Panc1 (cell line): ENCODE measurements around the gene ADD2. TPM values are rescaled to one million over a fixed set of nuclear protein-coding genes. Genes with fewer than 3 reads are reported as not detected.

Experiments used
- ATAC-seq: fragments of 200-7000 bp; cut with Tn5 transposase; 2 replicates; pipeline ENCODE4 v1.9.1; 2020; ENCODE audit warnings: mild to moderate bottlenecking, moderate library complexity
- BruUV-seq: library from RNA; stranded (reverse); fragments of 400-500 nt; replicated peaks from 2 replicates; lab custom pipeline; 2021; lab: Mats Ljungman, UMichigan
- CTCF ChIA-PET: fragments of 300-600 bp; sonication (Branson Sonifier 250); formaldehyde crosslinking; loops from one replicate; lab custom pipeline; 2022; ENCODE audit warnings: antibody characterized with exemption; lab: Charles Lee
- POLR2A ChIA-PET: fragments of 300-600 bp; sonication (Branson Sonifier 250); formaldehyde crosslinking; loops from one replicate; lab custom pipeline; 2022; ENCODE audit warnings: antibody characterized with exemption; lab: Charles Lee
- DNase-seq: peaks from one replicate; pipeline ENCODE4 v3.0.0-alpha.2; 2010; ENCODE audit warnings: low read depth, low spot score
- H3K27ac ChIP-seq: 2 replicates; pipeline ENCODE4 v1.5.1; 2011; ENCODE audit warnings: mild to moderate bottlenecking, low read length, inconsistent platforms
- H3K27me3 ChIP-seq: fragments of 200-500 bp; sonication (Bioruptor generic); 2 replicates; pipeline ENCODE4 v1.6.0; 2014; ENCODE audit warnings: low read length, inconsistent platforms; ENCODE audit not compliant: control insufficient read depth, insufficient read depth
- H3K36me3 ChIP-seq: fragments of 200-500 bp; sonication (Bioruptor generic); 2 replicates; pipeline ENCODE4 v1.5.1; 2014; ENCODE audit warnings: inconsistent platforms, mild to moderate bottlenecking, low read length, moderate library complexity; ENCODE audit not compliant: control insufficient read depth, insufficient read depth
- H3K4me1 ChIP-seq: 2 replicates; pipeline ENCODE4 v1.5.1; 2011; ENCODE audit warnings: inconsistent platforms, mild to moderate bottlenecking, low read length, moderate library complexity; ENCODE audit not compliant: control insufficient read depth, insufficient read depth
- H3K4me3 ChIP-seq, 2 experiments: 2 replicates each; pipeline ENCODE4 v1.5.1; 2011 to 2012; ENCODE audit warnings: low read depth in 2 of 2, low read length in 2 of 2, mild to moderate bottlenecking in 2 of 2, inconsistent platforms in 1 of 2, moderate library complexity in 1 of 2
- H3K9me3 ChIP-seq: fragments of 200-500 bp; sonication (Bioruptor generic); 2 replicates; pipeline ENCODE4 v1.5.1; 2014; ENCODE audit warnings: low read depth, mild to moderate bottlenecking, inconsistent platforms, low read length, moderate library complexity; ENCODE audit not compliant: control insufficient read depth, insufficient read depth
- CTCF ChIP-seq: fragments of 450-650 bp; IDR thresholded peaks from 2 replicates; pipeline ENCODE4 v1.5.1; 2017; ENCODE audit warnings: mild to moderate bottlenecking
- POLR2AphosphoS5 ChIP-seq: IDR thresholded peaks from 2 replicates; pipeline ENCODE4 v1.6.1; 2012; ENCODE audit warnings: mild to moderate bottlenecking, low read depth, low read length, moderate library complexity
- REST ChIP-seq, 2 experiments: IDR thresholded peaks; 2 replicates each; pipeline ENCODE4 v1.6.1; 2011 to 2012; ENCODE audit warnings: low read depth in 2 of 2, control low read depth in 1 of 2, low read length in 1 of 2, mild to moderate bottlenecking in 1 of 2, moderate library complexity in 1 of 2; ENCODE audit not compliant: insufficient read depth in 1 of 2
- SIN3A ChIP-seq: IDR thresholded peaks from 2 replicates; pipeline ENCODE4 v1.6.1; 2012; ENCODE audit warnings: low read depth, mild to moderate bottlenecking, low read length, moderate library complexity, borderline replicate concordance; ENCODE audit not compliant: insufficient read depth
- TCF7L2 ChIP-seq: IDR thresholded peaks from 2 replicates; pipeline ENCODE4 v1.6.1; 2011; ENCODE audit warnings: mild to moderate bottlenecking, low read depth, low read length, inconsistent platforms
- in situ Hi-C: cut with HindIII; loops from 2 replicates; pipeline ENCODE4 v1.10.0; 2016; ENCODE audit warnings: low sequenced_read_pairs, low pct_unique_long_range_greater_than_20kb
- intact Hi-C: fragments of 100-400 bp; cut with micrococcal nuclease; formaldehyde crosslinking; loops from one replicate; pipeline ENCODE4 v1.10.0; 2022; ENCODE audit not compliant: unreplicated experiment
- total RNA-seq: library from RNA; stranded (reverse); gene quantifications from one replicate; pipeline ENCODE4 v1.2.1, GENCODE V29; 2021; ENCODE audit not compliant: unreplicated experiment

ADD2 gene
- total RNA-seq, 1 experiment from 2014 or later, result 0.26 TPM

GRCh38 chr2:70750320-70750719, 17.7 kb downstream of the ADD2 start:
- Histone ChIP-seq H3K27ac (no peak overlapping the region), H3K36me3 (no peaks in the 10 kb centered on the region), H3K4me3 (no peak overlapping the region), H3K27me3 (peaks cover 17% of the 10 kb centered on the region), H3K9me3 (no peaks in the 10 kb centered on the region), H3K4me1 (no peaks in the 10 kb centered on the region)
- in situ Hi-C loops, result no loop called here
- ChIA-PET POLR2A (no interaction called here), CTCF (no interaction called here)
- BruUV-seq, result no TSS peak
- TF ChIP-seq TCF7L2 (no peak), POLR2AphosphoS5 (no peak), SIN3A (no peak), CTCF (no peak), REST (IDR thresholded peaks at IDR 0.05; ENCODE audit: insufficient read depth in 1 of 2, low read depth in 2 of 2, low read length in 1 of 2) (no peak)
- intact Hi-C loops, result no loop called here
- ATAC-seq (no peak), DNase-seq (no peak)

- CTCF ChIA-PET, result no interaction called here
Observed at GRCh38 chr2:70748002-70748784, 19.8 kb downstream of the ADD2 start.

More at GRCh38 chr2:70748002-70748784, 19.8 kb downstream of the ADD2 start:
- in situ Hi-C loops (no loop called here), intact Hi-C loops (no loop called here)
- TF ChIP-seq TCF7L2, result no peak
- no peak for TF ChIP-seq SIN3A
- no peak for TF ChIP-seq REST (IDR thresholded peaks at IDR 0.05; ENCODE audit: insufficient read depth in 1 of 2, low read depth in 2 of 2, low read length in 1 of 2)
- no peak for TF ChIP-seq CTCF
- TF ChIP-seq POLR2AphosphoS5, result no peak
- Histone ChIP-seq H3K4me3 (no peak overlapping the region), H3K27ac (no peak overlapping the region), H3K27me3 (peaks cover 17% of the 10 kb centered on the region), H3K4me1 (no peaks in the 10 kb centered on the region), H3K36me3 (no peaks in the 10 kb centered on the region), H3K9me3 (no peaks in the 10 kb centered on the region)
- DNase-seq (no peak), ATAC-seq (no peak)
- POLR2A ChIA-PET, result no interaction called here
- BruUV-seq, result no TSS peak
